D721Med (cell line): ENCODE measurements around the gene EEPD1.

Source experiments
- DNase-seq: peaks from one replicate; pipeline ENCODE4 v3.0.0; 2011; ENCODE audit warnings: low spot score; ENCODE audit not compliant: insufficient read length
- FAIRE-seq: peaks from 2 replicates; lab custom pipeline; 2011; peaks lifted over from hg19 to GRCh38; lab: Jason Lieb, UNC
- CTCF ChIP-seq: IDR thresholded peaks from 2 replicates; pipeline ENCODE4 v1.5.1; 2012; ENCODE audit warnings: mild to moderate bottlenecking, control low read depth; ENCODE audit not compliant: insufficient read depth; ENCODE audit errors: missing control alignments

The EEPD1 gene

DNA sequence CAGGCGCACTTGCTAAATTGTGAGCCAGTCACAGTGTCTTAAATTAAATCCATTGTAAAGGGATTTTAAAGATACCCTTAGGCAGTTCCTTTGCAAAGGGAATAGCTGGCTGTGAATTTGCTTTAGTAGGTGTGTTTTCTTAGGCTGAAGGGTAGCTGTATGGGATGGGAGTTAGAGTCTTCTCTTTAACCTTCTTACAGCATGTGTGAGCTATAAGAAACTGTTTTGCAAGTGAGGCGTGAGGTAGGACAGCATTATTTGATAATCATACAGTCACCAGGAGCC is 5.2 kb downstream of the EEPD1 start:
- no peak for DNase-seq
- TF ChIP-seq CTCF: no peak
- FAIRE-seq: no peak

GRCh38 chr7:36159618-36160017 is 6.6 kb downstream of the EEPD1 start:
- TF ChIP-seq CTCF: no peak
- FAIRE-seq (no peak), DNase-seq (no peak)

DNA sequence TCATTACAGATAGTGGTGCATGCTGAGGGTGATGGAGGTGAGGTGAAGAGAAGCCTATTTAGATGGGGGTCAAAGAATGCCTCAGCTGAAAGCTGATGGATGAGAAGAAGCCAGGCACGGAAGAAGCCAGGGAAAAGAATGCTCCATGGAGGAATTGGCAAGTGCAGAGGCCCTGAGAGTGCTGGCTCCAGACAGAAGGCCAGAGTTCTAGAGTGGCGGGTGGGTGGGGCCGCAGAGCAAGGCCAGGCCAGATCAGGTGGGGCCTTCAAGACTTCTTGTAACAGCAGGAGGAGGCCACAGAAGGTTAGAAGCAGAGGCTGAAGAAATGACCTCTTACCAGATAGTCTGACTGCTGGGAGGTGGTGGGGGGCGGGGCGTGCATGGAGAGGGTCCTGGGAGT is 7.3 kb downstream of the EEPD1 start:
- DNase-seq (no peak), FAIRE-seq (no peak)
- TF ChIP-seq CTCF: no peak

DNA sequence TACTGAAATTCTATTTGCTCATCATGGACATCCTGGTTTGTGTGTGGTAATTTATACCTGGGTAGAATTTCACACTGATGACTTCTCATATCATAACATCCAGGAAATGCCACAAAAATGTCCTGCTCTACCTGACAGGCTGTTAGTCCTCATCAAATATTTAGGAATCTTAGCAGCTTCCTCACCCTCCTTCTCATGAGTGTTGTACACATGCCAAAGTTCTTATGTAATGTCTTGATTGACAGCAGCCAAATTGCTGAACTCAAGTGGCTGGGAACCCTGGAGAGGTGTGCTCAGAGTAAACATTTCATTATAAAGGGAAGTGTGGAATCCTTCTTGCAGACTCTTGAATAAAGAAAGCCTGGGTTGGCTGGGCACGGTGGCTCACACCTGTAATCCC is 8.9 kb downstream of the EEPD1 start:
- FAIRE-seq (no peak), DNase-seq (no peak)
- TF ChIP-seq CTCF: no peak

DNA sequence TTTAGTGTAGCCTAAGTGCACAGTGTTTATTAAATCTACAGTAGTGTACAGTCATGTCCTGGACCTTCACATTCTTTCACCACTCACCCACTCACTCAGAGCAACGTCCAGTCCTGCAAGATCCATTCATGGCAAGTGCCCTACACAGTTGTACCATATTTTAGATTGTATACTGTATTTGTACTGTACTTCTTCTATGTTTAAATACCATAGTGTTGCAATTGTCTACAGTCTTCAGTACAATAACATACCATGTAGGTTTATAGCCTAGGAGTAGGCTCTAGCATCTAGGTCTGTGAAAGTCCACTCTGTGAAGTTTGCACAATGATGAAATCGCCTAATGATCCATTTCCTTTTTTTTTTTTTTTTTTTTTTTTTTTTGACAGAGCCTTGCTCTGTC is 12.0 kb downstream of the EEPD1 start:
- no peak for FAIRE-seq
- no peak for TF ChIP-seq CTCF
- no peak for DNase-seq

- no peak for DNase-seq
- FAIRE-seq: no peak
- TF ChIP-seq CTCF: no peak
These were observed 12.7 kb downstream of the EEPD1 start for GRCh38 chr7:36165802-36166201.

- no peak for DNase-seq
- TF ChIP-seq CTCF: no peak
- FAIRE-seq: no peak
These were observed 14.5 kb downstream of the EEPD1 start for GRCh38 chr7:36167403-36168050.
